H1 (cell line): ENCODE data around the gene LCN10. TPM values are rescaled to one million over a fixed set of nuclear protein-coding genes. Genes with fewer than 3 reads are reported as not detected.
A peak's percentile ranks its signal among the peaks of the same experiment; 100 is the strongest.

Experiments
- CTCF ChIA-PET: fragments of 300-600 bp; sonication (Branson Sonifier 250); formaldehyde crosslinking; loops from one replicate; lab custom pipeline; 2021; ENCODE audit not compliant: partially characterized antibody; lab: Charles Lee
- POLR2A ChIA-PET: fragments of 300-600 bp; sonication (Branson Sonifier 250); formaldehyde crosslinking; loops from one replicate; lab custom pipeline; 2021; ENCODE audit warnings: inconsistent platforms; ENCODE audit not compliant: partially characterized antibody; lab: Charles Lee
- DNase-seq, 2 experiments: peaks; one replicate each; pipeline versions ENCODE4 v3.0.0 to v3.0.0-alpha.2; 2010 to 2022; ENCODE audit warnings: low spot score in 2 of 2, low read depth in 1 of 2, mixed read lengths in 1 of 2
- FAIRE-seq: peaks from 2 replicates; lab custom pipeline; 2011; peaks lifted over from hg19 to GRCh38; lab: Jason Lieb, UNC
- H2AFZ ChIP-seq: 2 replicates; pipeline ENCODE4 v1.8.1; 2012; ENCODE audit warnings: low read length, inconsistent platforms
- H2AK5ac ChIP-seq: 2 replicates; pipeline ENCODE4 v1.6.1; 2013; ENCODE audit warnings: low read depth, low read length
- H2BK120ac ChIP-seq: replicated peaks from 2 replicates; pipeline ENCODE3; 2013; ENCODE audit warnings: low read depth, low read length, inconsistent platforms
- H2BK12ac ChIP-seq: 2 replicates; pipeline ENCODE4 v1.6.1; 2013; ENCODE audit warnings: low read depth, low read length
- H2BK15ac ChIP-seq: 2 replicates; pipeline ENCODE4 v1.6.1; 2013; ENCODE audit warnings: low read length
- H2BK20ac ChIP-seq: 2 replicates; pipeline ENCODE4 v1.6.1; 2013; ENCODE audit warnings: low read length
- H2BK5ac ChIP-seq: 2 replicates; pipeline ENCODE4 v1.6.1; 2013; ENCODE audit warnings: low read depth, low read length
- H3K14ac ChIP-seq: 2 replicates; pipeline ENCODE4 v1.6.1; 2013; ENCODE audit warnings: inconsistent platforms; ENCODE audit not compliant: insufficient read length
- H3K18ac ChIP-seq: 2 replicates; pipeline ENCODE4 v1.6.1; 2013; ENCODE audit warnings: low read length; ENCODE audit errors: extremely low read depth
- H3K23ac ChIP-seq: 2 replicates; pipeline ENCODE4 v1.6.1; 2013; ENCODE audit warnings: inconsistent platforms; ENCODE audit not compliant: insufficient read length
- H3K23me2 ChIP-seq: 2 replicates; pipeline ENCODE4 v1.6.1; 2013; ENCODE audit warnings: low read depth, low read length
- H3K27ac ChIP-seq: 2 replicates; pipeline ENCODE4 v1.6.1; 2011; ENCODE audit warnings: low read depth, low read length, inconsistent platforms
- H3K27me3 ChIP-seq, 4 experiments: replicated peaks in 1 of 4; 1 replicate in 1 of 4; 2 replicates in 3 of 4; pipeline versions ENCODE4 v1.6.1 to v1.8.1; 2011 to 2013; ENCODE audit warnings: low read length in 3 of 4, mild to moderate bottlenecking in 3 of 4, inconsistent platforms in 2 of 4, mixed read lengths in 2 of 4, moderate library complexity in 1 of 4; ENCODE audit not compliant: control insufficient read depth in 3 of 4, insufficient read depth in 3 of 4; ENCODE audit errors: extremely low read depth in 1 of 4
- H3K36me3 ChIP-seq, 4 experiments: 2 replicates each; pipeline versions ENCODE4 v1.6.1 to v1.8.1; 2011 to 2013; ENCODE audit warnings: mild to moderate bottlenecking in 4 of 4, low read length in 3 of 4, moderate library complexity in 2 of 4, control low read depth in 1 of 4, inconsistent platforms in 1 of 4; ENCODE audit not compliant: insufficient read depth in 4 of 4, control insufficient read depth in 2 of 4
- H3K4ac ChIP-seq: replicated peaks from 2 replicates; pipeline ENCODE3; 2013; ENCODE audit warnings: low read length, low read depth, mixed read lengths, inconsistent platforms; ENCODE audit not compliant: insufficient read length
- H3K4me1 ChIP-seq, 4 experiments: replicated peaks in 1 of 4; 1 replicate in 1 of 4; 2 replicates in 3 of 4; pipeline versions ENCODE4 v1.6.1 to v1.8.1; 2011 to 2013; ENCODE audit warnings: low read length in 3 of 4, inconsistent platforms in 2 of 4, mixed read lengths in 1 of 4; ENCODE audit not compliant: insufficient read depth in 4 of 4, control insufficient read depth in 3 of 4
- H3K4me2 ChIP-seq, 2 experiments: 2 replicates each; pipeline versions ENCODE4 v1.6.1 to v1.8.1; 2011 to 2013; ENCODE audit warnings: low read depth in 2 of 2, low read length in 2 of 2, control low read depth in 1 of 2, inconsistent platforms in 1 of 2, mild to moderate bottlenecking in 1 of 2; ENCODE audit not compliant: insufficient read depth in 1 of 2
- H3K4me3 ChIP-seq, 4 experiments: fragments of 200-600, 300-600 bp in 1 of 4; sonication (generic), shearing (Covaris generic), sonication (Bioruptor Twin) in 1 of 4; 2 replicates each; pipeline versions ENCODE4 v1.5.1 to v1.8.1; 2011 to 2016; ENCODE audit warnings: low read length in 4 of 4, low read depth in 3 of 4, control low read depth in 2 of 4, inconsistent platforms in 2 of 4, mild to moderate bottlenecking in 2 of 4, mixed read lengths in 1 of 4, moderate library complexity in 1 of 4; ENCODE audit not compliant: insufficient read depth in 2 of 4; ENCODE audit errors: extremely low read depth in 1 of 4
- H3K56ac ChIP-seq: replicated peaks from 2 replicates; pipeline ENCODE3; 2013; ENCODE audit warnings: low read depth, mild to moderate bottlenecking, mixed read lengths, low read length, inconsistent platforms; ENCODE audit not compliant: insufficient read length
- H3K79me1 ChIP-seq: 2 replicates; pipeline ENCODE4 v1.6.1; 2013; ENCODE audit warnings: low read depth, low read length, control low read depth
- H3K79me2 ChIP-seq, 2 experiments: 2 replicates each; pipeline versions ENCODE4 v1.6.1 to v1.8.1; 2012 to 2013; ENCODE audit warnings: low read length in 2 of 2, mild to moderate bottlenecking in 2 of 2, inconsistent platforms in 1 of 2; ENCODE audit not compliant: insufficient read depth in 2 of 2, control insufficient read depth in 1 of 2
- H3K9ac ChIP-seq, 4 experiments: replicated peaks in 1 of 4; 1 replicate in 1 of 4; 2 replicates in 3 of 4; pipeline versions ENCODE4 v1.6.1 to v1.8.1; 2011 to 2013; ENCODE audit warnings: low read depth in 3 of 4, low read length in 3 of 4, control low read depth in 2 of 4, mild to moderate bottlenecking in 2 of 4, moderate library complexity in 2 of 4, inconsistent platforms in 1 of 4; ENCODE audit errors: extremely low read depth in 1 of 4
- H3K9me3 ChIP-seq, 2 experiments: 2 replicates each; pipeline versions ENCODE4 v1.6.1 to v1.8.1; 2012 to 2013; ENCODE audit warnings: mild to moderate bottlenecking in 2 of 2, moderate library complexity in 2 of 2, control low read depth in 1 of 2, inconsistent platforms in 1 of 2, low read depth in 1 of 2, low read length in 1 of 2, mixed read lengths in 1 of 2; ENCODE audit not compliant: insufficient read depth in 2 of 2
- H4K20me1 ChIP-seq, 2 experiments: replicated peaks in 1 of 2; 2 replicates each; pipeline versions ENCODE3 to v1.8.1; 2011 to 2013; ENCODE audit warnings: inconsistent platforms in 2 of 2, low read length in 2 of 2, mild to moderate bottlenecking in 1 of 2; ENCODE audit not compliant: insufficient read depth in 2 of 2, control insufficient read depth in 1 of 2
- H4K5ac ChIP-seq: 2 replicates; pipeline ENCODE4 v1.6.1; 2013; ENCODE audit warnings: low read length, low read depth, mixed read lengths, inconsistent platforms; ENCODE audit not compliant: insufficient read length
- H4K8ac ChIP-seq: 2 replicates; pipeline ENCODE4 v1.8.0; 2013; ENCODE audit warnings: mild to moderate bottlenecking, moderate library complexity, low read length, inconsistent platforms; ENCODE audit not compliant: insufficient read depth; ENCODE audit errors: extremely low read depth
- H4K91ac ChIP-seq: replicated peaks from 2 replicates; pipeline ENCODE3; 2013; ENCODE audit warnings: low read length, mixed read lengths, inconsistent platforms; ENCODE audit not compliant: insufficient read length
- HDAC2 ChIP-seq, 2 experiments: fragments of 300-600 bp in 1 of 2; sonication (generic) in 1 of 2; IDR thresholded peaks; 2 replicates each; pipeline ENCODE4 v1.6.1; 2011 to 2012; ENCODE audit warnings: low read depth in 2 of 2, low read length in 2 of 2, mild to moderate bottlenecking in 2 of 2, moderate library complexity in 2 of 2, borderline replicate concordance in 1 of 2, inconsistent platforms in 1 of 2
- KDM5A ChIP-seq: fragments of 200-600 bp; IDR thresholded peaks from 2 replicates; pipeline ENCODE4 v1.7.1; 2012; ENCODE audit warnings: mild to moderate bottlenecking, low read length, inconsistent platforms, mixed read lengths
- RBBP5 ChIP-seq: IDR thresholded peaks from 2 replicates; pipeline ENCODE4 v1.7.1; 2012; ENCODE audit warnings: low read depth, mild to moderate bottlenecking, inconsistent platforms, low read length, moderate library complexity, borderline replicate concordance
- SIRT6 ChIP-seq: IDR thresholded peaks from one replicate; pipeline ENCODE4 v1.7.1; 2012; ENCODE audit warnings: low read length, inconsistent platforms
- SP2 ChIP-seq: IDR thresholded peaks from 2 replicates; pipeline ENCODE4 v1.6.1; 2012; ENCODE audit warnings: mild to moderate bottlenecking, low read length, inconsistent platforms
- SUZ12 ChIP-seq: fragments of 200-600 bp; sonication (generic); IDR thresholded peaks from 2 replicates; pipeline ENCODE4 v1.6.1; 2012; ENCODE audit warnings: mild to moderate bottlenecking, inconsistent platforms, low read length, moderate library complexity, mixed read lengths
- TAF7 ChIP-seq: optimal IDR thresholded peaks from 2 replicates; pipeline ENCODE3; 2011; ENCODE audit warnings: low read depth, mild to moderate bottlenecking, inconsistent platforms, low read length, moderate library complexity, borderline replicate concordance
- WGBS, 2 experiments: shearing (Covaris generic) in 1 of 2; methylation state at CpG; one replicate each; pipeline versions ENCODE4 v1.1.6 to v1.1.7; 2013 to 2015; ENCODE audit warnings: low lambda C conversion rate in 2 of 2, mixed read lengths in 2 of 2, inconsistent platforms in 1 of 2, low coverage in 1 of 2, missing lambda C conversion rate in 1 of 2; ENCODE audit not compliant: insufficient replicate concordance in 2 of 2, insufficient coverage in 1 of 2, insufficient read length in 1 of 2; ENCODE audit errors: extremely low coverage in 1 of 2, missing lambda C conversion rate in 1 of 2; 5-methylcytosine and 5-hydroxymethylcytosine counted together
- polyA plus RNA-seq, 7 experiments: library from polyadenylated mRNA; depleted of rRNA in 3 of 7; stranded (reverse) in 5 of 7; unstranded in 2 of 7; fragments of >200 nt in 5 of 7; fragments of 200-250 nt in 2 of 7; gene quantifications; 1 replicate in 5 of 7; 2 replicates in 1 of 7; 4 replicates in 1 of 7; pipeline versions ENCODE4 v1.2.1 to v1.2.3, GENCODE V29; 2011 to 2013; ENCODE audit warnings: missing spikeins in 2 of 7, mixed read lengths in 2 of 7
- total RNA-seq: library from RNA; stranded (reverse); fragmentation: NEBNext Ultra II Directional; extraction: Animal tissue kit (Norgen Biotek cat#: 25700); gene quantifications from 2 replicates; pipeline ENCODE4 v1.2.1, GENCODE V29; 2021
- TF ChIP-seq, protein P1 (sequence below), 3 experiments: IDR thresholded peaks; 1 replicate in 2 of 3; 2 replicates in 1 of 3; pipeline versions ENCODE4 v1.5.1 to v1.6.1; 2011; ENCODE audit warnings: low read length in 3 of 3, mild to moderate bottlenecking in 3 of 3, inconsistent platforms in 2 of 3, low read depth in 1 of 3, moderate library complexity in 1 of 3; ENCODE audit not compliant: insufficient read depth in 1 of 3; ENCODE audit errors: control extremely low read depth in 1 of 3

Gene LCN10
- total and polyA plus RNA-seq, 2 of the 8 experiments (the other 6 are each of a cell fraction or from before 2014, with no cell fraction given), result 2.6 to 2.8 TPM

DNA sequence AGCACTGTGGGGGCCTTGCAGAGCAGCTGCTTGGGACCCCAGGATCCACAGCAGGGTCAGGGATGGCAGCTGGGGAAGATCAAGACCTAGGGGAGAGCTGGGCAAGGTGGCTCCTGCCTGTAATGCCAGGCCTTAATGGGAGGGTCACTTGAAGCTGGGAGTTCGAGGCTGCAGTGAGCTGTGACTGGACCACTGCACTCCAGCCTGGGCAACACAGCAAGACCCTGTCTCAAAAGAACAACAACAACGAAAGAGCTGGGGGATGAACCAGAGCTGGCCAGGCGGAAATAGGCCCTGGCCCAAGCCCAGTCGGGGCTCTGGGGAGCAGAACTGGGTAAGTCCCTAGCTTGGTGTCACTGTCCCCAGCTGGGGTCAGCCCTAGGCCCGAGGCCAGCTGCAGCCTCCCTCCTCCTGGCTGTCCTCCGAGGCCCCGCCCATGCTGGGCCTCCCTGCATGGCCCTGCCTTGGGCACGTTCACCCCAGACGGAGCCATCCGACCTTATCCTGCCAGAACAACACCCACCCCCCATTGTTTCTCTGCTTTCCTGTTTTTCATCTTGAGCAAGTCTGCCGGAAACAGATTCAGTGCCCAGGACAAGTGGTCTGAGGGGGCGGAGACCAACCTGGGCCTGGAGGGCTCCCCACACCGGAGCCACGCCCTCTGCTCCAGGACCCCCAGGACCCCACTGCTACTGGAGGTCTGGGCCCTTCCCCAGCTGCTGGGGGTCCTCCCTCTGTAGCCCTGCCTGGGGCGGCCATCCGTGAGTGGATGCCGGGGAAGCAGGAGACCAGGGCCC lies 28.4 kb downstream of the LCN10 start:
- H3K56ac ChIP-seq, result no peak overlapping the region
- no peak overlapping the region for H2BK120ac ChIP-seq
- ChIA-PET POLR2A (interaction anchor here (1.1 to 11.2 kb wide), 3 partner anchors 8 to 30 kb away, joined by 3 to 223 read pairs (median 46); no protein-coding TSS in a partner anchor), CTCF (interaction anchor here (0.8 to 9.2 kb wide), 8 partner anchors 8 to 229 kb away, joined by 3 to 62 read pairs (median 4); no protein-coding TSS in a partner anchor)
- H4K20me1 ChIP-seq, result peaks cover 13 to 20% of the 10 kb centered on the region in 2 experiments
- no peak overlapping the region for H2BK20ac ChIP-seq
- peak overlapping the region in 1 of 2 experiments; percentile 80; a peak in 1 of 4 replicates for H3K4me2 ChIP-seq
- H4K8ac ChIP-seq, result peak overlapping the region; percentile 71; the same call in 1 of the 2 replicates
- H2BK15ac ChIP-seq, result no peak overlapping the region
- H3K9ac ChIP-seq, result peak overlapping the region in 2 of 4 experiments; percentile 8 to 25; a peak in 1 of 7 replicates
- peaks cover 0 to 11% of the 10 kb centered on the region in 2 experiments; a peak in 1 of 4 replicates for H3K79me2 ChIP-seq
- no peak overlapping the region for H2AFZ ChIP-seq
- DNase-seq (no peak), FAIRE-seq (no peak)
- H3K4me1 ChIP-seq, result peaks cover 0 to 12% (median 6%) of the 10 kb centered on the region in 4 experiments; a peak in 5 of 7 replicates
- H2AK5ac ChIP-seq, result no peak overlapping the region
- H3K14ac ChIP-seq, result no peak overlapping the region
- 88% methylated on average over 17 of the region's 17 CpGs; no CpG with 5 or more reads in 1 of the 2 experiments for WGBS, 2 experiments
- H3K9me3 ChIP-seq, result no peaks in the 10 kb centered on the region
- no peak overlapping the region for H3K27ac ChIP-seq
- H3K18ac ChIP-seq, result no peak overlapping the region
- H3K36me3 ChIP-seq, result no peaks in the 10 kb centered on the region
- H4K5ac ChIP-seq, result no peak overlapping the region
- no peak overlapping the region for H4K91ac ChIP-seq
- peaks cover 0 to 4% (median 3%) of the 10 kb centered on the region in 4 experiments; a peak in 4 of 7 replicates for H3K27me3 ChIP-seq
- H2BK12ac ChIP-seq, result no peak overlapping the region
- H3K23ac ChIP-seq, result no peak overlapping the region
- peaks cover 3% of the 10 kb centered on the region; the same call in 1 of the 2 replicates for H3K23me2 ChIP-seq
- H3K79me1 ChIP-seq, result peaks cover 21% of the 10 kb centered on the region
- no peak overlapping the region for H2BK5ac ChIP-seq
- no peak overlapping the region for H3K4me3 ChIP-seq
- no peak overlapping the region for H3K4ac ChIP-seq
- TF ChIP-seq RBBP5 (no peak), KDM5A (no peak), SUZ12 (no peak), TAF7 (no peak), SP2 (no peak), SIRT6 (no peak), HDAC2 (IDR thresholded peaks at IDR 0.05; ENCODE audit: borderline replicate concordance in 1 of 2, low read depth in 2 of 2, low read length in 2 of 2) (no peak)
- TF ChIP-seq, protein P1, sequence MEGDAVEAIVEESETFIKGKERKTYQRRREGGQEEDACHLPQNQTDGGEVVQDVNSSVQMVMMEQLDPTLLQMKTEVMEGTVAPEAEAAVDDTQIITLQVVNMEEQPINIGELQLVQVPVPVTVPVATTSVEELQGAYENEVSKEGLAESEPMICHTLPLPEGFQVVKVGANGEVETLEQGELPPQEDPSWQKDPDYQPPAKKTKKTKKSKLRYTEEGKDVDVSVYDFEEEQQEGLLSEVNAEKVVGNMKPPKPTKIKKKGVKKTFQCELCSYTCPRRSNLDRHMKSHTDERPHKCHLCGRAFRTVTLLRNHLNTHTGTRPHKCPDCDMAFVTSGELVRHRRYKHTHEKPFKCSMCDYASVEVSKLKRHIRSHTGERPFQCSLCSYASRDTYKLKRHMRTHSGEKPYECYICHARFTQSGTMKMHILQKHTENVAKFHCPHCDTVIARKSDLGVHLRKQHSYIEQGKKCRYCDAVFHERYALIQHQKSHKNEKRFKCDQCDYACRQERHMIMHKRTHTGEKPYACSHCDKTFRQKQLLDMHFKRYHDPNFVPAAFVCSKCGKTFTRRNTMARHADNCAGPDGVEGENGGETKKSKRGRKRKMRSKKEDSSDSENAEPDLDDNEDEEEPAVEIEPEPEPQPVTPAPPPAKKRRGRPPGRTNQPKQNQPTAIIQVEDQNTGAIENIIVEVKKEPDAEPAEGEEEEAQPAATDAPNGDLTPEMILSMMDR (IDR thresholded peaks at IDR 0.05; ENCODE audit: control extremely low read depth in 1 of 3, insufficient read depth in 1 of 3, low read depth in 1 of 3, low read length in 3 of 3), result no peak
